ENCODE data around the gene MGRN1. TPM values are rescaled to one million over a fixed set of nuclear protein-coding genes. Genes with fewer than 3 reads are reported as not detected.

The MGRN1 gene
- total RNA-seq, 1 experiment from 2014 or later: 105 TPM

DNA sequence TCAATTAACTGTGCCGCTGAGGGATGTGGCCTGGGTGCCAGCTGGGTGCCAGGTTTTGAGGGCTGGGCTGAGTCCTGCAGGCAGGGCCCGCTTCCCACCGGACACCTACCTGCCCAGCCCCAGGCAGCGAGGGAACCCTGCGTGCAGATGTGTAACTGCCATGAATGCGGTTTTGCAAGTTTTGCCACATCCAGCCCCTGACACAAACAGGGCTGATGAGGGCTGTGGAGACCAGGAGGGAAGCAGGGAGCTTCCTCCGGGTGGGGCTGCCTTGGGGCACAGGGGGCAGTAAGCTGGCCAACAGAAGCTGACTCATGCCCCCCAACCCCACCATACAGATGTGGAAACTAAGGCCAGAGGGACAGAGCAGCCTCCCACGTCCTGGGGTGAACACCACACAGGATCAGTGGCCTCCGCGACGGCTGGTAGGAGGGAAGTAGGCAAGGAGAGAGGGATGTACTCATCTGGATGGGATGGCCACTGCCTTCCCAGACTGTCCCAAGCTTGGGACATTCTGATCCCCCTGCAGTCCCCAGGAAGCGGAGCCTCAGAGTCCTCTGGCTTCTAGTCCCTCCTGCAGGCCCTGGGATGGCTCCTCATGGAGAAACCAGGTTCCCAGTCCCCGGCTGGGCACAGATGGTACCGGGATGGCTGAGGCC lies 11.5 kb upstream of the MGRN1 start:
- TF ChIP-seq, protein P1, sequence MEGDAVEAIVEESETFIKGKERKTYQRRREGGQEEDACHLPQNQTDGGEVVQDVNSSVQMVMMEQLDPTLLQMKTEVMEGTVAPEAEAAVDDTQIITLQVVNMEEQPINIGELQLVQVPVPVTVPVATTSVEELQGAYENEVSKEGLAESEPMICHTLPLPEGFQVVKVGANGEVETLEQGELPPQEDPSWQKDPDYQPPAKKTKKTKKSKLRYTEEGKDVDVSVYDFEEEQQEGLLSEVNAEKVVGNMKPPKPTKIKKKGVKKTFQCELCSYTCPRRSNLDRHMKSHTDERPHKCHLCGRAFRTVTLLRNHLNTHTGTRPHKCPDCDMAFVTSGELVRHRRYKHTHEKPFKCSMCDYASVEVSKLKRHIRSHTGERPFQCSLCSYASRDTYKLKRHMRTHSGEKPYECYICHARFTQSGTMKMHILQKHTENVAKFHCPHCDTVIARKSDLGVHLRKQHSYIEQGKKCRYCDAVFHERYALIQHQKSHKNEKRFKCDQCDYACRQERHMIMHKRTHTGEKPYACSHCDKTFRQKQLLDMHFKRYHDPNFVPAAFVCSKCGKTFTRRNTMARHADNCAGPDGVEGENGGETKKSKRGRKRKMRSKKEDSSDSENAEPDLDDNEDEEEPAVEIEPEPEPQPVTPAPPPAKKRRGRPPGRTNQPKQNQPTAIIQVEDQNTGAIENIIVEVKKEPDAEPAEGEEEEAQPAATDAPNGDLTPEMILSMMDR (IDR thresholded peaks at IDR 0.05; ENCODE audit: unreplicated experiment): no peak
- Mint-ChIP-seq H3K27ac (ENCODE audit: unreplicated experiment) (peak overlapping the region; percentile 70), H3K27me3 (ENCODE audit: unreplicated experiment) (no peaks in the 10 kb centered on the region), H3K36me3 (ENCODE audit: insufficient read depth, unreplicated experiment) (peaks cover 70% of the 10 kb centered on the region), H3K9me3 (ENCODE audit: low read depth, unreplicated experiment) (no peaks in the 10 kb centered on the region), H3K4me3 (ENCODE audit: low read depth, unreplicated experiment) (peak overlapping the region; percentile 83), H3K4me1 (ENCODE audit: low read depth, unreplicated experiment) (peaks cover 24% of the 10 kb centered on the region)
- CTCF ChIA-PET: interaction anchor here (0.9 to 1.1 kb wide), 2 partner anchors 11 to 28 kb away, joined by 3 to 4 read pairs; partner anchors contain the start of gene MGRN1
- DNase-seq: peak; percentile 58
- intact Hi-C loops (cut with micrococcal nuclease; ENCODE audit: unreplicated experiment): no loop called here
- BruUV-seq (replicated peaks): TSS peak; percentile 36

DNA sequence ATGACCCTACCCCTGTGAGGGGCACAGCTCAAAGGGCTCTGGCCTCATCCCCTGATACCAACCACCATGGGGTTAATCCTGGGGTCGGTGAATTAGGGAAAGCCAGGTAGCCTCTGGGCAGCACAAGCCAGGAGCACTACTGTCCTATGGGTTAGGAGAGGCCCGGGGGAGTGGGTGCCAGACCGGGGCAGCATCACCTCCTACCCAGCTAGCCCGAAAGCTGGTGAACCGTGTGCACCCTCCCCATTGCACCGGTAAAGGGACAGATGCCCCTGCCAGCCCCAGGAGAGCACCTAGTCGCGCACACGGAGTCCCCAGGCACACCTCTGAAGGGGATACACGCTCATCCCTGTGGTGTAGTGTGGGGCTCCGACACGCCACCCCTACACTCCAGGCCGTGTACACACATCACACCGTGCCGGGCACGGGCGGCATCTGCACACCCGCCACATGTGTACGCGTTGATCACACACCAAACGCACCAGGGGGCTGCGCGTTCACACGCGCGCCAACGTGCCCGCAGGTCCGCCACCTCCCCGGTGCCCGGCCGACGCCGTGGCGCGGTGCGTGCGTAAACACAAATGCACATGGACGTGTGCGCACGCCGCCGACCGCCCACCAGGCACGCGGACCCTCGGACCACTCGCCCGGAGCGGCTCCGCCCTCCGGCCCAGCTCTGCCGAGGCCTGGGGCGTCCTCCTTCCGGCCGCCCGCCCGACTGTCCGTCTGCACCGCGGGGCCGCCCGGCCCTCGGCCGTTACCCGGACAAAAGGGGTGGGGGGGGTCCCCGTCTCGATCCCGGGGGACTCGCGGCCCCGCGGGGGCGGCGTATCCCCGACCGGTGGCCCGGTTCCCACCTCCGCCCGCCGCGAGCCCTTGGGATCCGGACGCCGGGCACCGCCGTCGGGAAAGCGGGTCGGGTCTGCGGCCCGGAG lies 10.7 kb upstream of the MGRN1 start:
- intact Hi-C loops (cut with micrococcal nuclease; ENCODE audit: unreplicated experiment): no loop called here
- Mint-ChIP-seq H3K27me3 (ENCODE audit: unreplicated experiment) (no peaks in the 10 kb centered on the region), H3K4me3 (ENCODE audit: low read depth, unreplicated experiment) (peak overlapping the region; percentile 83), H3K4me1 (ENCODE audit: low read depth, unreplicated experiment) (peaks cover 24% of the 10 kb centered on the region), H3K27ac (ENCODE audit: unreplicated experiment) (peak overlapping the region; percentile 70), H3K9me3 (ENCODE audit: low read depth, unreplicated experiment) (no peaks in the 10 kb centered on the region), H3K36me3 (ENCODE audit: insufficient read depth, unreplicated experiment) (peaks cover 65% of the 10 kb centered on the region)
- BruUV-seq (replicated peaks): no TSS peak
- CTCF ChIA-PET: interaction anchor here (0.9 to 1.1 kb wide), 3 partner anchors 10 to 29 kb away, joined by 3 to 5 read pairs (median 4); partner anchors contain the start of gene MGRN1
- TF ChIP-seq, protein P1 (IDR thresholded peaks at IDR 0.05; ENCODE audit: unreplicated experiment): no peak
- peak; percentile 46 for DNase-seq

DNA sequence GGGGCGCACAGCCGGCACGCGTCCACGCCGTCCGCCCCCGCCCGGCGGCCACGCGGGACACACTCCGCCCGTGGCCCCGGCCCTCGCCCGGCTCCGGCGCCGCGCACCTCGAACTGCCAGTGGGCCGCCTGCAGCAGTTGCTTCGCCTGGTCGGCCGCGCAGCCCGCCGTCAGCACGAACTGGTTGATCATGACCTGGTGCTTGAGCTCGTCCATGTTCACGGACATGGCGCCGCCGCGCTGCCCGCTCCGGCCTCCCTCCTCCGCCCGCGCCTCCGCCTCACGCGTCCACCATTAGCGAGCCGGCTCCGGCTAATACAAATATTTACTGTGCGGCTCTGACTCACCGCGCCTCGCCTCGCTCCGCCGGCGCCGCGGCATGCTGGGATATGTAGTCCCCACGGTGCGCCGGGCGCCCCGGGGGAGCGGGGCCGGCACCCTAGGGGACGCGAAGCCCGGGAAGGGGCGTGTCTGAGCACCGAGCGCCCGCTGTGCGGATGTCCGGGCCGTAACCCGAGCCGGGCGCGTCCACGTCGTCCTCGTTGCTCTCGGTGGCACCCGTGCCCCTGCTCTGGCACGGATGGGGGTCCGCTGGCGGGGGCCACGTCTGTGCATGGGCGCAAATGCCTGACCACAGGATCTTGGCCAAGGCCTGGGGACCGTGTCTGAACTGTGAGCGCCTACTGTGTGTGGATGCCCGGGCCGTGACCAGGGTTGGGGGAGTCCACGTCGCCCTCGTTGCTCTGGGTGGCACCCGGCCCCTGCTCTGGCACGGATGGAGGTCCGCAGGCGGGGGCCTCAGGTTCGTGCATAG lies 9.8 kb upstream of the MGRN1 start, which contains the start of gene UBALD1:
TSS of gene UBALD1 (minus strand) at position 318 of the 813 bp plus-strand sequence. CDS start at position 227, 91 bp downstream.
- H3K27ac Mint-ChIP-seq (ENCODE audit: unreplicated experiment): peak within 1 kb of the TSS; percentile 94
- CTCF ChIA-PET: interaction anchor here (1.0 kb wide), 1 partner anchor 10 kb away, joined by 5 read pairs; the partner anchor contains the start of gene MGRN1
- H3K4me1 Mint-ChIP-seq (ENCODE audit: low read depth, unreplicated experiment): peaks cover 24% of the 10 kb centered on the region
- TF ChIP-seq, protein P1 (IDR thresholded peaks at IDR 0.05; ENCODE audit: unreplicated experiment): no peak
- DNase-seq: peak; percentile 94
- no peaks in the 10 kb centered on the region for H3K9me3 Mint-ChIP-seq (ENCODE audit: low read depth, unreplicated experiment)
- intact Hi-C loops (cut with micrococcal nuclease; ENCODE audit: unreplicated experiment): no loop called here
- H3K4me3 Mint-ChIP-seq (ENCODE audit: low read depth, unreplicated experiment): peak within 1 kb of the TSS; percentile 83
- no peaks in the 10 kb centered on the region for H3K27me3 Mint-ChIP-seq (ENCODE audit: unreplicated experiment)
- H3K36me3 Mint-ChIP-seq (ENCODE audit: insufficient read depth, unreplicated experiment): peaks cover 62% of the 10 kb centered on the region
- no TSS peak for BruUV-seq (replicated peaks)
